G401 (cell line): ENCODE results near the gene ILKAP. TPM values are rescaled to one million over a fixed set of nuclear protein-coding genes. Genes with fewer than 3 reads are reported as not detected.
"Not testable (repeated sequence)": the region's sequence is repeated elsewhere in the genome, so short reads cannot be mapped to it uniquely, and the experiment has no call there.

Experiments used
- DNase-seq: peaks from one replicate; pipeline ENCODE4 v3.0.0-alpha.2; 2015; ENCODE audit warnings: low spot score
- in situ Hi-C: cut with HindIII; loops from 2 replicates; pipeline ENCODE4 v1.10.0; 2016; ENCODE audit warnings: low sequenced_read_pairs, mixed read lengths
- total RNA-seq: library from RNA; depleted of rRNA; stranded (reverse); fragments of >200 nt; shearing (Covaris generic); gene quantifications from 2 replicates; pipeline ENCODE4 v1.2.3, GENCODE V29; 2014

ILKAP gene
- total RNA-seq, 1 experiment from 2014 or later, result 65.1 TPM

- in situ Hi-C loops, result no loop called here
- no peak for DNase-seq
Observed at GRCh38 chr2:238207006-238207405, 3.5 kb upstream of the ILKAP start.

- in situ Hi-C loops, result no loop called here
- DNase-seq, result no peak
Observed at GRCh38 chr2:238203973-238204683, 633 bp upstream of the ILKAP start.

GRCh38 chr2:238202326-238203093, 985 bp downstream of the ILKAP start:
- DNase-seq, result no peak
- in situ Hi-C loops, result no loop called here

GRCh38 chr2:238190445-238190844, 13.1 kb downstream of the ILKAP start:
- DNase-seq, result no peak
- in situ Hi-C loops, result no loop called here

- in situ Hi-C loops, result no loop called here
- no peak for DNase-seq
Observed at GRCh38 chr2:238187618-238188548, 15.6 kb downstream of the ILKAP start.

- in situ Hi-C loops, result no loop called here
- no peak for DNase-seq
Observed at GRCh38 chr2:238183821-238184220, 19.7 kb downstream of the ILKAP start.

- in situ Hi-C loops, result no loop called here
Observed at GRCh38 chr2:238182362-238182761, 21.1 kb downstream of the ILKAP start.

GRCh38 chr2:238180554-238180953, 22.9 kb downstream of the ILKAP start:
- no peak for DNase-seq
- in situ Hi-C loops, result no loop called here

More at GRCh38 chr2:238182362-238182761, 21.1 kb downstream of the ILKAP start:
- DNase-seq, result no peak

GRCh38 chr2:238176613-238177012, 26.9 kb downstream of the ILKAP start:
- DNase-seq, result no peak
- in situ Hi-C loops, result no loop called here

- in situ Hi-C loops, result no loop called here
- no peak for DNase-seq
Observed at GRCh38 chr2:238174701-238175100, 28.8 kb downstream of the ILKAP start.

- no peak for DNase-seq
- in situ Hi-C loops, result no loop called here
Observed at GRCh38 chr2:238174291-238174690, 29.2 kb downstream of the ILKAP start.

GRCh38 chr2:238173692-238174091, 29.8 kb downstream of the ILKAP start:
- in situ Hi-C loops, result no loop called here
- no peak for DNase-seq

GRCh38 chr2:238172439-238172838, 31.1 kb downstream of the ILKAP start:
- in situ Hi-C loops, result no loop called here

GRCh38 chr2:238171575-238172187, 31.8 kb downstream of the ILKAP start:
- in situ Hi-C loops, result no loop called here
- DNase-seq, result no peak

More at GRCh38 chr2:238172439-238172838, 31.1 kb downstream of the ILKAP start:
- DNase-seq, result no peak

GRCh38 chr2:238171072-238171431, 32.4 kb downstream of the ILKAP start:
- DNase-seq, in situ Hi-C loops: not testable (repeated sequence)

- DNase-seq, result no peak
- in situ Hi-C loops, result no loop called here
Observed at GRCh38 chr2:238170386-238171071, 33.0 kb downstream of the ILKAP start.

- in situ Hi-C loops, result no loop called here
- peak; percentile 97 for DNase-seq
Observed at GRCh38 chr2:238169708-238170251, 33.7 kb downstream of the ILKAP start.

- DNase-seq, result no peak
- in situ Hi-C loops, result no loop called here
Observed at GRCh38 chr2:238169048-238169707, 34.3 kb downstream of the ILKAP start.
